Epidermal melanocyte (primary cell): Measurements from ENCODE around the gene ANKMY2.
"Not testable (repeated sequence)": the region's sequence is repeated elsewhere in the genome, so short reads cannot be mapped to it uniquely, and the experiment has no call there.

Experiments used
- DNase-seq: peaks from one replicate; pipeline ENCODE4 v3.0.0; 2011; ENCODE audit warnings: low spot score; ENCODE audit not compliant: insufficient read length

Gene ANKMY2

DNA sequence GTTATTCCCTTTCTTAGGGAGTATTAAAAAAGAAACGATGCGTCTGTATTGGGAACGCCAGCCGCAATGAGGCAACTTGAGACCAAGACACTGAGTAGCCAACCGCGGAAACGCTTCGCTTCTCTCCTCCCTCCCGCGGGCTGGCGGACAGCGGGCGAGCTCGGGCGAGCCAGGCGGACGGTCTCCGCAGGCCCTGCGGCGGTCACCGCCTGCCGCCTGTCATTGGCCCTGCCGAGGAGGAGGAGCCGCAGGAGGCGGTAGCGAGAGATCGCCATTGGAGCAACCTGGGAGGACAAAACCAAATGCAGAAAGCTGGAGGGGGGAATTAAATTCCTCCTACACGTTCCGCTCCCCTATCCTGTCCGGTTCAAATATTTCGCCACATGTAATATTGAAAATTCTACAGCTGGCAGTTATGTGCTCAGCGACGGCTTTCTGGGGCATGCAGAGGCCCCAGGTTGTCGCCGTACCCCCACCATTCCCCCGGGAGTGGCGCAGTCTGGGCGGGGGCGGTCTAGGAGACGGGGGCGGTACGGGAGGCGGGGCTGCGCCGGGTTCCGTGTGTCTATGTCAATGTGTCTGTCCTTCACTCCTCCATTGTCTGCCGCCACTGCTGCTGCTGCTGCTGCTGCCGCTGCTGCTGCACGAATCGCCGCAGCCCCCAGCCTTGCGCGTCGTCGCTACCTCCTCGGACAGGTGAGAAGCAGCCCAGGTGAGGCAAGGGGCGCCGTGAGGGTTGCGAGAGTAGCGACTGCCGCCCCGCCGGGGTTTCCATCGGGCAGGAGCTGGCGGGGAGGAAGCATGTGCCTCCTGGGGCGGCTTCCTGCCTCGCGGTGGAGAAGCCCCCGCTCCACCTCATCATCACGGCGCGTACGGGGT, at the start of gene ANKMY2, which contains the start of gene BZW2:
Gene ANKMY2, minus strand, starts transcription at position 162 of the 879 bp plus-strand sequence. CDS start 181 bp downstream, outside the sequence.
Gene BZW2, plus strand, starts transcription at position 589 of the 879 bp plus-strand sequence. CDS start 19,263 bp downstream, outside the sequence.
- DNase-seq = peak; percentile 80

DNA sequence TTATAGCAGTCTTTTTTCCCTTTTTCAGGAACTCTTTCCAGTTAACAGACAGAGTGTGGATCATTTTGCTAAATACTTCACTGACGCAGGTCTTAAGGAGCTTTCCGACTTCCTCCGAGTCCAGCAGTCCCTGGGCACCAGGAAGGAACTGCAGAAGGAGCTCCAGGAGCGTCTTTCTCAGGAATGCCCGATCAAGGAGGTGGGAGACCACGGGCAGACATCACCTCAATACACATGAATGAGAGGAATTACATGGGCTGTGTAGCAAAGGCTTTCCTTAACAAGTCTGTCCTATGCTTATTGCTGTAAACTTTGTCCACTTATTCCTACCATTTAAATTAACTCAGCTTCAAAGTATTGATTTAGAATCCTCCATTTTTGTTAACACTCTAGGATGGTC, 49.3 kb upstream of the ANKMY2 start:
- no peak for DNase-seq

- DNase-seq = no peak
Measured at GRCh38 chr7:16693601-16694318, 48.2 kb upstream of the ANKMY2 start.

DNA sequence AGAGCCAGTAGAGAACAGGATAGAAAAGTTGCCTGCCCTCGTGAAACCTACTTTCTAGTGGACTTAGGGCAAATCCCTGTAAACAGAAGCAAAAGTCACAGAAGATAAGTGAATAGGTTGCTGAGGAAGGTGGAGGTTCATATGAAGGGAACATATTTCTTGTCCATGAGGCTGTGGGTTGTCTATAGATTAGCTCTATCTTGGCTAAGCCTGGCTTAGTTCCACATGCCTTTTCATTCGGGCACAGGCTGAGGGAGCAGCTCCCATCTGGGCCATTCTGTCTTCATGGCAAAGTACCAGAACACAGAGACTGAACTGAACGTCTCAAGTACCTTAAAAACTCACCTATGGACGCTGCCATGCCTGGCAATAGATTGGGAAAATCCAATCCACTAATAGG, 45.7 kb upstream of the ANKMY2 start:
- DNase-seq = no peak

- DNase-seq = no peak
Measured at GRCh38 chr7:16688249-16688648, 42.7 kb upstream of the ANKMY2 start.

DNA sequence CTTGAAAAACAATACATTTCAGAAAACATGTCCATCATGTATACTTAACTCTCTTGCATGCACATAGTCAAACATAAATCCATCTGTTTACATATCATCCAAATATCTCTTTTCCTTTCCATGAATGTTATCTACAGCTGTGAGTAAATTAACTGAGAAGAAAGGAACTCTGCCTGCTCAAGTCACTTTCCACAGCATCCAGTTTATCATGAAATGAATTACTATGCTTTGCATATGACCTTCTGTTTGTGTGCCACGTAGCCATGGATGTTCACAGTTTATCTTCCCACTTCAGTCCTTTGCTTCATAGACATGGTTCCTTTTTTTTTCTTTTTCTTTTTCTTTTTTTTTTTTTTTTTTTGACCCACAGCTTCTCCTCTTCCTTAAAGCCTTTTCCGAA, 40.0 kb upstream of the ANKMY2 start:
- DNase-seq = no peak

DNA sequence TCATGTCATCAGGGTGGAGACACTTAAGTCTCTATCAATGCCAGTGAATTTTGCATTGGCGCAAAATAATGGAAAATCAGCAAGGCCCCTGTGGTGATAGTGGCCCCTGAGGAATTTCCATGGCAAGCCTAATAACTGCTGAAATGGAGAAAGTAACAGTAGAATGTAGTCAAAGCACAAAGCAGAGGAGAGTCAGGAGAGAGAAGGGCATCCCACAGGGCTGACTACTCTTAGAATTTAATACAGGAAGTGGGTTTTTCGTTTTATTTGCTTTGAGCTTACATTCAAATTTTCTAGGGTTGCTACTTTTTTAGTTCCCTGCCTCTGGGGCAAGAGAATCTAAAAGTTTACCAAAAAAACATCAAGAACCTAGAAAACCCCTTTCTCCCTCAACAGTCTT, 39.4 kb upstream of the ANKMY2 start:
- DNase-seq = no peak

DNA sequence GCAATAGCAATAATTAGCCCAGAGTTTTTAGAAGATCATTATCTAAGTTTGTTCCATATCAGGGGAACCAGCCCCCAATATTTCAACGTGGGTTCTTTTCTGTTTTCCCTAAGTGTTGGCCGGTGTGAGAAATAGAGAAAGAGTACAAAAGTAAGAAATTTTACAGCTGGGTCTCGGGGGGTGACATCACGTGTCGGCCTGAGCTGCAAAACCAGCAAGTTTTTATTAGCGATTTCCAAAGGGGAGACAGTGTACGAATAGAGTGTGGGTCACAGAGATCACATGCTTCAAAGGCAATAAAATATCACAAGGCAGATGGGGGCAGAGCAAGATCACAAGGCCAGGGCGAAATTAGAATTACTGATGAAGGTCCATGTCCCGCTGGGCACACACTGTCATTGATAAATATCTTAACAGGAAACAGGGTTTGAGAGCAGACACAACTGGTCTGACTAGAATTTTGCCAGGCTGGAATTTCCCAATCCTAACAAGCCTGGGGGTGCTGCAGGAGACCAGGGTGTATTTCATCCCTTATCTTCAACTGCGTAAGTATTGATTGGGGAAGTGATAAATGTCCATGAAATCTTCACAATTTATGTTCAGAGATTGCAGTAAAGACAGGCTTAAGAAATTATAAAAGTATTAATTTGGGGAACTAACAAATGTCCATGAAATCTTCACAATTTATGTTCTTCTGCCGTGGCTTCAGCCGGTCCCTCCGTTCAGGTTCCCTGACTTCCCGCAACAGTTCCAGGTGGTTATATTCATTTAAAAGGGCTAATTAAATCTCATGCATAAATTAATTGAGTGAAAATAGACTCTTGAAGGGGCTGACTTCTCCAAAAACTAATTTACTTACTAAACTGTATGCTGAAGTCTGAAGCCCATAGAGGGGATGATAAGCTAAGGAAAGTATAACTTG, 33.4 kb upstream of the ANKMY2 start:
- not testable (repeated sequence) for DNase-seq

DNA sequence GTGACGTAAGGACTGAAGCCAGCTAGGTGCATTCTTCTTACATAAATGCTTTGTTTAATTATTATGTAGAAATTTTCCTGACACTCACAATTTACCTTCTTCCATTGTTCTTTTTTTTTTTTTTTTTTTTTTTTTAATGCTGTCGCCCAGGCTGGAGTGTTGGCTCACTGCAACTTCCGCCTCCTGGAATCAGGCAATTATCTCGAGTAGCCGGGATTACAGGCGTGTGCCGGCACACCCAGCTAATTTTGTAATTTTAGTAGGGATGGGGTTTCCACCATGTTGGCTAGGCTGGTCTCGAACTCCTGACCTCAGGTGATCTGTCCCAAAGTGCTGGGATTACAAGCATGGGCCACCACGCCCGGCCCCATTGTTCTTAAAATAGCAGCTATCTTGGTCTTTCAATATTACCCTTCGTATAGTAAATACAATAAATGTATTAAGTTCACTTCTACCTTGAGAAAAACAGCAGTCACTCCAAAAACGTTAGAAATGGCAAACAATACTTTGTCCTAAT, 32.5 kb upstream of the ANKMY2 start:
- no peak for DNase-seq

DNA sequence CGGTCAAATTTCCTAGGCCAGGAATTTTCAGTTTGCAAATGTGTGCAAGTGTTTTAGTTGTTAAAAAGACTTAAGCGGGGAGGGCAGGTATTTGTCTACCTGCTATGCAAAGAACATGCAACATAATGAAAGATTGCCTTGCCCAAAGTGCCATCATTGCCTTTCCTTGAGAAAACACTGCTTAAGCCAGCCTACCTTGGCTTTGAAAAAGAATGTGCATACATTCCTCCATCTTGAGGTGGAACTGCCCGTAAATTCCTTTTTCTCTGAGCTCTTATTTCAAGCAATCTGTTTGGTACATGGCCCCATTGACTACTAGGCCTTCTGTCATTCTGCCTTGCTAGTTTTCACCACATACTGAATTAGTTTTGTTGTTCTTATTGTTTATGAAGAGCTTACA, 29.7 kb upstream of the ANKMY2 start:
- no peak for DNase-seq

- no peak for DNase-seq
Measured at GRCh38 chr7:16671811-16672210, 26.3 kb upstream of the ANKMY2 start.

DNA sequence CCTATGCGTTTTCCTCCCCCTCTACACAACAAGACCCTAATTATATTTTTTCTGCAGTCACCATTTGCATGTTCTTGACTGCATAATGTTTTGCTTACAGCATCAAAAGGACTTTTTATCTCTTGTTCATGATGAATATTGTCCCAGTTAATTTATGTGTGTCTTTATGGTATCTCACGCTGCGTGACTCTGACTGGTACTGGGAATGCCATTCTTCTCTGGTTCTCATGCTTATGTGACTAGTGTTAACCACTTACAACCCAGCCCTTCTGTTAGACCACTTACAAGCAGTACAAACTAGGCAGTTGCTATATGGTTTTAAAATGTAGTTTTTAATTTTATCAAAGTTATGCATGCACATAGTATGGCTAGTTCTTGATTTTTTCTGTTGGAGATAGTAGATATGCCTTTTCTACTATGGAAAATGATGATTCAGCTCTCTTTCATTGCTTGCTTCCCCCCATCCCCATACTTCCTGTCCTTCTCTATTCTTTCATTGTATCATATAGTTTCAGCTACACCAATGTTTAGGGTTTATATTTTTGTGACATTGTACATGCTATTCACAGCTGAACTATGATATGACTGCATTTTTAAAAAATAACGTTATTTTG, 25.3 kb upstream of the ANKMY2 start:
- no peak for DNase-seq

GRCh38 chr7:16670021-16670420, 24.5 kb upstream of the ANKMY2 start:
- DNase-seq = no peak

DNA sequence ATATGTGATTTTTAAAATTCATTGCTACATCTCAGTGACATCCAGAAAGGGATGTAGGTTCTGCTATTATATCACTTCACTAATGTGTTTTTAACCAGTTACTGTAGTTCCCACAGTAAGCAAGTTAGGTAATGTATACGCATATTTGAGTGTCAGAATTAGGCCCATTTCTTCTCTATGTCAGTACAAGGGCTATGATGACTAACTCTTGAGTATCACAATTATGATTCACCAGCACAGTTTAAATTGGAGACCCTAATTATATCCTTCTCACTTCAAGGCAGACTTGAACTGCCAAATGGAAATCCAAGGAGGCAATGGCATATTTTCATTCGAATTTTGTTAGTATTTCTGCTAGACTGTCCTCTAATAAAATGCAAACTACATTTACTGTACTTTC, 24.0 kb upstream of the ANKMY2 start:
- DNase-seq = no peak

GRCh38 chr7:16668978-16669377, 23.4 kb upstream of the ANKMY2 start:
- DNase-seq = no peak

DNA sequence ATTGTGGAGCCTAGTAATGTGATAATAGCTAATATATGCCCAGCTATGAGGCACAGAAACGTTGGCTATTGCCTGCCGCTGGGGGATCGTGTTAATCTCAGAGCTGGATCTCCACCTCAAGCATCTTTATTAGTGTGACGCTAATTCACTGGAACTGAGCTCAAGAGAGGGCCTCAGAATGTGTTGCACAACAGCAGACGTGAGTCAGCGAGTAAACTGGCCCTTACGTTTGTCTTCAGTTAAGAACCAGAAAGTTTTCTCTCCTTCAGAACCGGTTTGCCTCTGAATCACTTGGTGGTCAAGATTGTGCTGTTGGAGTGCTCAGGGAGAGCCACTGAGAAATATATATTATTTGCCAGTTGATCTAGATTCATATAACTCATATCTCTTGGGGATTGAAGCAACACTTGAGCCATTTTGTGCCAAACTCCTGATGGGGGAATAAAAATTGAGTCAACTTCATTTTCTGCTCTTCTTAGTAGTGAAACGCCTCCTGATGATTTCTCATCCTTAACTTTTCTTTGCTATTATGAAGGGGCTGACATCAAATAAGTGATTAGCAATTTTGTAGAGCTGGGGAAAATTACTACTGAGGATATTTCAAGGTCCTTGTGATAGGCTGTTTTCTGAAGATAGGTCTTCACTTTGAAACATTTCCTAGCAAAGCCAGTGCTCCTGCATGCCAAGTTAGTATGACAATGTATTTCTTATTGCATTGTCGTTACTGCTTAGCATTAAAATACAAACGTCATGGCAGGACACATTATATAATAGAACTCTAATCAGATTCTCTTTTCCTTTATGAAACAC, 22.7 kb upstream of the ANKMY2 start:
- DNase-seq = peak; percentile 46

DNA sequence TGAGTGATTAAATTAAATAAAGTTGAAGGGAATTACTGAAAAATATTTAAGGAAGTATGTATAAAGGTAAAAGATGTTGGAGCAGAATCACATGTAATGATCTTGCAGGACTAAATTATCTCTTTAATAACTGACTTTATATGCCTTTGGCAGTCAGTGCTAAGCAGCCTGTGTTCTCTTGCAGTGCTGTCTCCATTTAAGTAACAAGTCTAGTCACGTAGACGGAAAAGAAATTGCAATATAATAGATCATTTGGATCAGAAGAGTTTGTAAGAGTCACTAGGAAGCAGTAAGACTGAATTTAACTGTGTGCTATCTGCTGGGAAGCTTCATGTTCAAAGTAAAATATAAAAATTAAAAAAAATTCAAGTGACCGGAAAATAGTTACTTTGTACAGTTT, 21.8 kb upstream of the ANKMY2 start:
- no peak for DNase-seq

GRCh38 chr7:16661924-16662323, 16.4 kb upstream of the ANKMY2 start:
- DNase-seq = no peak

DNA sequence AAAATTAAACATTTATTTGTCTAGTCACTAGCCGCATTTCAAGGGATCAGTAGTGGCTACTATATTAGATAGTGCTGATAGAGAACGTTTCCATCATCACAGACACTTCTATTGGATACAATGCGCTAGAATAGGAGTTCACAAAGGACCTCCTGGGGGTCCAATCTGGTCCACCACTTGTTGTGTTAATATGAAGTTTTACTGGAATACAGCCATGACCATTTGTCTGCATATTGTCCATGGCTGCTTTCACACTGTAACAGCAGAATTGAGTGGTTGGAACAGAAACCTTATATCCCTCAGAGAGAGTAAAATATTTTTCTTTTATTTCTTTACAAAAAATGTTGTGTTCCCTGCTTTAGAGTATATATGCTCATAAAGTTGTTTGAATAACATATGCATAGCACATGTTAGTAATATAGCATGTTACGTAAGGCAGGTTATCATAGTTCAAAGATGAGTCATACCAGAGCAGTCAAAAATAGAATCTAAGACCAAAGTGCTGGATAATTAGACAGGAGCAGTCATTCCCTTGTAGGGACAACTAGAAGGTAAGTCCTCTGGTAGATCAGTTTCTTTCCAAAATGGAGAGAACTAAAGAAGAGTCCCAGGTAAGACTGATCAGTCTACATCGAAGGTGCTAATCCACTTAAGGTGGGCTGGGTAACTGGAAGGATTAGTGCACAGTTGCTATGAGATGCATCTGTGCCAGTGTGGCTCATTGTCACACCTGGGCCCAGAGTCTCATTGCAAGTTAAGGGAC, 15.3 kb upstream of the ANKMY2 start:
- DNase-seq = no peak
